Measurements from ENCODE around the gene IL17RA.
"Not testable (repeated sequence)": the region's sequence is repeated elsewhere in the genome, so short reads cannot be mapped to it uniquely, and the experiment has no call there.

IL17RA gene

GRCh38 chr22:17135153-17135760 is 50.5 kb downstream of the IL17RA start:
- Mint-ChIP-seq H3K27me3 (ENCODE audit: low read depth) (no peaks in the 10 kb centered on the region), H3K36me3 (ENCODE audit: low read depth) (peaks cover 15% of the 10 kb centered on the region)

GRCh38 chr22:17137170-17137569 is 52.4 kb downstream of the IL17RA start:
- Mint-ChIP-seq H3K4me1 (ENCODE audit: low read depth) (no peaks in the 10 kb centered on the region), H3K4me3 (no peak overlapping the region), H3K27me3 (ENCODE audit: low read depth) (no peaks in the 10 kb centered on the region), H3K36me3 (ENCODE audit: low read depth) (peaks cover 24% of the 10 kb centered on the region), H3K27ac (peak overlapping the region; percentile 45), H3K9me3 (no peaks in the 10 kb centered on the region)
- no peak for DNase-seq (ENCODE audit: low spot score)

More at GRCh38 chr22:17135153-17135760, 50.5 kb downstream of the IL17RA start:
- Mint-ChIP-seq H3K27ac (no peak overlapping the region), H3K9me3 (no peaks in the 10 kb centered on the region), H3K4me1 (ENCODE audit: low read depth) (no peaks in the 10 kb centered on the region), H3K4me3 (no peak overlapping the region)
- no peak for DNase-seq (ENCODE audit: low spot score)

GRCh38 chr22:17137861-17138425 is 53.1 kb downstream of the IL17RA start:
- Mint-ChIP-seq H3K9me3 (no peaks in the 10 kb centered on the region), H3K36me3 (ENCODE audit: low read depth) (peaks cover 28% of the 10 kb centered on the region), H3K4me3 (no peak overlapping the region), H3K4me1 (ENCODE audit: low read depth) (no peaks in the 10 kb centered on the region), H3K27me3 (ENCODE audit: low read depth) (no peaks in the 10 kb centered on the region), H3K27ac (no peak overlapping the region)
- DNase-seq (ENCODE audit: low spot score) = no peak

- no peak overlapping the region for H3K4me3 Mint-ChIP-seq
- H3K27ac Mint-ChIP-seq = no peak overlapping the region
- H3K9me3 Mint-ChIP-seq = no peaks in the 10 kb centered on the region
- H3K4me1 Mint-ChIP-seq (ENCODE audit: low read depth) = no peaks in the 10 kb centered on the region
- DNase-seq (ENCODE audit: low spot score) = no peak
- H3K27me3 Mint-ChIP-seq (ENCODE audit: low read depth) = no peaks in the 10 kb centered on the region
- peaks cover 30% of the 10 kb centered on the region for H3K36me3 Mint-ChIP-seq (ENCODE audit: low read depth)
Measured at GRCh38 chr22:17138513-17138912, 53.7 kb downstream of the IL17RA start.

GRCh38 chr22:17140022-17140421 is 55.2 kb downstream of the IL17RA start:
- H3K9me3 Mint-ChIP-seq = no peaks in the 10 kb centered on the region
- H3K27me3 Mint-ChIP-seq (ENCODE audit: low read depth) = no peaks in the 10 kb centered on the region
- no peak overlapping the region for H3K27ac Mint-ChIP-seq
- no peak overlapping the region for H3K4me3 Mint-ChIP-seq
- no peak for DNase-seq (ENCODE audit: low spot score)
- H3K4me1 Mint-ChIP-seq (ENCODE audit: low read depth) = no peaks in the 10 kb centered on the region
- H3K36me3 Mint-ChIP-seq (ENCODE audit: low read depth) = peaks cover 28% of the 10 kb centered on the region

GRCh38 chr22:17140826-17141766 is 56.3 kb downstream of the IL17RA start:
- no peak for DNase-seq (ENCODE audit: low spot score)
- no peaks in the 10 kb centered on the region for H3K27me3 Mint-ChIP-seq (ENCODE audit: low read depth)
- H3K4me3 Mint-ChIP-seq = no peak overlapping the region
- H3K27ac Mint-ChIP-seq = no peak overlapping the region
- H3K9me3 Mint-ChIP-seq = no peaks in the 10 kb centered on the region
- no peaks in the 10 kb centered on the region for H3K4me1 Mint-ChIP-seq (ENCODE audit: low read depth)
- H3K36me3 Mint-ChIP-seq (ENCODE audit: low read depth) = peaks cover 30% of the 10 kb centered on the region

GRCh38 chr22:17143101-17143500 is 58.3 kb downstream of the IL17RA start:
- no peak overlapping the region for H3K4me3 Mint-ChIP-seq
- no peak for DNase-seq (ENCODE audit: low spot score)
- no peaks in the 10 kb centered on the region for H3K4me1 Mint-ChIP-seq (ENCODE audit: low read depth)
- H3K27me3 Mint-ChIP-seq (ENCODE audit: low read depth) = no peaks in the 10 kb centered on the region
- H3K27ac Mint-ChIP-seq = no peak overlapping the region
- peaks cover 33% of the 10 kb centered on the region for H3K36me3 Mint-ChIP-seq (ENCODE audit: low read depth)
- no peaks in the 10 kb centered on the region for H3K9me3 Mint-ChIP-seq

GRCh38 chr22:17143826-17144225 is 59.0 kb downstream of the IL17RA start:
- H3K27me3 Mint-ChIP-seq (ENCODE audit: low read depth) = no peaks in the 10 kb centered on the region
- no peak overlapping the region for H3K27ac Mint-ChIP-seq
- no peaks in the 10 kb centered on the region for H3K4me1 Mint-ChIP-seq (ENCODE audit: low read depth)

GRCh38 chr22:17145021-17145680 is 60.4 kb downstream of the IL17RA start:
- Mint-ChIP-seq H3K9me3 (no peaks in the 10 kb centered on the region), H3K4me1 (ENCODE audit: low read depth) (no peaks in the 10 kb centered on the region), H3K4me3 (no peak overlapping the region), H3K36me3 (ENCODE audit: low read depth) (peaks cover 25% of the 10 kb centered on the region), H3K27ac (no peak overlapping the region), H3K27me3 (ENCODE audit: low read depth) (no peaks in the 10 kb centered on the region)
- no peak for DNase-seq (ENCODE audit: low spot score)

More at GRCh38 chr22:17143826-17144225, 59.0 kb downstream of the IL17RA start:
- H3K9me3 Mint-ChIP-seq = no peaks in the 10 kb centered on the region
- no peak overlapping the region for H3K4me3 Mint-ChIP-seq
- H3K36me3 Mint-ChIP-seq (ENCODE audit: low read depth) = peaks cover 27% of the 10 kb centered on the region
- no peak for DNase-seq (ENCODE audit: low spot score)

- H3K9me3 Mint-ChIP-seq; H3K27me3 Mint-ChIP-seq (ENCODE audit: low read depth); DNase-seq (ENCODE audit: low spot score); H3K27ac Mint-ChIP-seq; H3K4me3 Mint-ChIP-seq; H3K4me1 Mint-ChIP-seq (ENCODE audit: low read depth): not testable (repeated sequence)
- H3K36me3 Mint-ChIP-seq (ENCODE audit: low read depth) = peaks cover 21% of the 10 kb centered on the region
Measured at GRCh38 chr22:17147458-17147857, 62.7 kb downstream of the IL17RA start.

GRCh38 chr22:17149076-17149815 is 64.4 kb downstream of the IL17RA start:
- no peaks in the 10 kb centered on the region for H3K9me3 Mint-ChIP-seq
- peaks cover 15% of the 10 kb centered on the region for H3K36me3 Mint-ChIP-seq (ENCODE audit: low read depth)
- no peaks in the 10 kb centered on the region for H3K27me3 Mint-ChIP-seq (ENCODE audit: low read depth)
- peaks cover 6% of the 10 kb centered on the region for H3K4me1 Mint-ChIP-seq (ENCODE audit: low read depth)
- H3K27ac Mint-ChIP-seq = no peak overlapping the region
- no peak overlapping the region for H3K4me3 Mint-ChIP-seq
- no peak for DNase-seq (ENCODE audit: low spot score)

GRCh38 chr22:17152340-17152739 is 67.5 kb downstream of the IL17RA start:
- no peaks in the 10 kb centered on the region for H3K9me3 Mint-ChIP-seq
- no peaks in the 10 kb centered on the region for H3K27me3 Mint-ChIP-seq (ENCODE audit: low read depth)
- no peak overlapping the region for H3K4me3 Mint-ChIP-seq
- H3K27ac Mint-ChIP-seq = no peak overlapping the region
- peaks cover 19% of the 10 kb centered on the region for H3K36me3 Mint-ChIP-seq (ENCODE audit: low read depth)
- peaks cover 16% of the 10 kb centered on the region for H3K4me1 Mint-ChIP-seq (ENCODE audit: low read depth)
- no peak for DNase-seq (ENCODE audit: low spot score)

- no peak overlapping the region for H3K27ac Mint-ChIP-seq
- peaks cover 21% of the 10 kb centered on the region for H3K4me1 Mint-ChIP-seq (ENCODE audit: low read depth)
- H3K9me3 Mint-ChIP-seq = no peaks in the 10 kb centered on the region
- DNase-seq (ENCODE audit: low spot score) = no peak
- H3K27me3 Mint-ChIP-seq (ENCODE audit: low read depth) = no peaks in the 10 kb centered on the region
- peaks cover 14% of the 10 kb centered on the region for H3K36me3 Mint-ChIP-seq (ENCODE audit: low read depth)
- no peak overlapping the region for H3K4me3 Mint-ChIP-seq
Measured at GRCh38 chr22:17152971-17153370, 68.2 kb downstream of the IL17RA start.

All from T-helper 2 cell treated with Interferon-gamma antibody and Interleukin-4, amounts not matched to agents 5 μg/mL and 100 μg/mL, for 36 hours (primary cell).